Stimulated activated CD4-positive, alpha-beta T cell treated with anti-CD3 and anti-CD28 coated beads, TNF-alpha, amount 100 ng/mL, for 48 hours (primary cell): ENCODE data around the gene MCC.

Experiments
- DNase-seq, 3 donors: peaks; one replicate each; pipeline ENCODE4 v3.0.0-alpha.2; 2020; ENCODE audit warnings: low read depth in 3 of 3

Gene MCC

DNA sequence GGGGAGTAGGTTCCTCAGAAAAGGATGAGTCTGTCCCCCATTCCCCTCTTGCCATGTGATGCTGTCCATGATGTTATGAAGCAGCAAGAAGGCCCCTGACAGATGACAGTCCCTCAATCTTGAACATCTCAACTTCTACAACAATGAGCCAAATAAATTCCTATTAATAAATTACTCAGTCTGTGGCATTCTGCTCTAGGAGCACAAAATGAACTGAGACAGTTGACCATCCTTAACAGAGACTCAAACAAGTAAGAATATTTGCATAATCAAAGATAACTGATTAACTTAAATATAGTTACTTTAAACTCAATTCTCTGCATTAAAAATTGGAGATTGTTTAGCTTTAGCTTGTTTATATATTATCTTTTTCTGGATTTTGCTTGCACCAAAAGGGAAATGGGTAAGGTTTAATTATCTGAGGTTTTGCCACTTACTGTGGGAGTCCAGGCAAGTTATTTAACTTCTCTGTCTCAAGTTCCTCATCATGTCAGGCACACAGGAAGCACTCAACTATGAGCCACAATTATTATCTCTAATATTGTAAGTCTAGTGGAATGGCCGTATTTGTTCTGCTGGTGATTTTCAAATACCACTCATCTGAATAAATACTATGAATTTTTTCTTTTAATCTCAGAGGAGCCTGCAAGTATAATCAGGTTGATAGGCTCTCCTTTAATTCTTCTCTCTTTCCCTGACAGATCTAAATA is 216.4 kb downstream of the MCC start:
- DNase-seq, result no peak

DNA sequence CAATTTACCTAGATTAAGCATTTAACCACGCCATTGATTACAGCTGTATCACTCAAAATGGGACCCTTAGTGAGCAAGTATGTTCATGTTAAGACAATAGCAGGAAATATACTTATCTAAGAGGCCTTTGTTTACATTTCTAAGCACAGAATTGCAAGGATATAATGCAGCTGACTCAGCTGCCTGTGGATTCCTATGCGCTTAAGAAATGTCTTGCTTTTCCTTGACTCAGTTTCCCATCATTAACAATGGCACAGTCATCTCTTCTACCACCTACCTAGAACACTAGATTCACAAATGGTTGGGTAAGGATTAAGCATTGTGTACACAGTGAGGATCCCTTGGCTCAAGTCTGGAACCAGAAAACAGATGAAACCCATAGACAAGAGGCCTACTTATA is 217.2 kb downstream of the MCC start:
- DNase-seq, result no peak

- DNase-seq, result no peak
Measured at GRCh38 chr5:113270086-113270485, 218.2 kb downstream of the MCC start.

DNA sequence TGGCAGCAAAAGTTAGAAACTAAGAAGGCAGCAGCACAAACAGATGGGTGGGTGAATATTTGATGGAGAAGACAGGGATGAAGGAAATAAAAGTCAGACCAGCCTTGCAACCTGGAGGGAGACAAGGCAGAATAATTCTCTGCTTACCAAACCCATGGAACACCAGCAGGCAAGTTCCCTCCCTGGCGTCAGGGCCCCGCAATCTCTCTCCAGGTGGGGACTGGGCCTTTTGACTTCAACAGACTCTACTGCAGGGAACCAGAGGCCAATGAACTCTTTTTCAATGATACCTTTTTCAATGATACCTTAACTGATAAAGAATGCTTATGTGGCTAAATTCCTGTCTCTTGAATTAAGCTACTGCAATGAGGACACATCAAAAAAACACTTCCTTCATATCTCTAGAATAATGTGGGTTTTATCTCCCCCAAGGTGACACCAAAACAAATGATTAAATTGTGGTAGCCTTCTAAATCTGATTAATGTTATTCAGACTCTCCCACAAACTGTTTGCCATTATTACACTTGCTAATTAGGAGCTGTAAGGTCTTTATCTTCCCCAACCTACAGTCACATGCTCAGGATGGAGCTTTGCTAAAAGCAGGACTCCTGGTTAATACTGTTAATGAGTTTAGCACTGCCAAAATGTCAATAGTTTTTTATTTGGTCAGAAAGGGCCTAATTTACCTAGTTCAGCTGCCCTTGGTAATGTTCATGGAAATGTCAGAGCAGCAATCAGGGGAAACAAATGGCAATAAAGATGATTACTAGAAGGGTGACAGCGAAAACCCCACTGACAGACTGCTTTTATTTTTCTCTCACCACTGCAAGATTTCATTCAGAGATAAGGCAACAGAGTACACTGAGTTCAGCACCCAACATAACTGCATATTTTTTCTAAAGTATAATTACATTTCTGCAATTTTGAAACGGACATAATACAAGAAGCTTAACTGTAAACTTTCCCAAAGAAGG is 218.9 kb downstream of the MCC start:
- DNase-seq, result no peak

- no peak for DNase-seq
Measured at GRCh38 chr5:113268232-113268631, 220.0 kb downstream of the MCC start.

- DNase-seq, result no peak
Measured at GRCh38 chr5:113267361-113267900, 220.8 kb downstream of the MCC start.

- DNase-seq, result no peak
Measured at GRCh38 chr5:113266913-113267227, 221.4 kb downstream of the MCC start.

DNA sequence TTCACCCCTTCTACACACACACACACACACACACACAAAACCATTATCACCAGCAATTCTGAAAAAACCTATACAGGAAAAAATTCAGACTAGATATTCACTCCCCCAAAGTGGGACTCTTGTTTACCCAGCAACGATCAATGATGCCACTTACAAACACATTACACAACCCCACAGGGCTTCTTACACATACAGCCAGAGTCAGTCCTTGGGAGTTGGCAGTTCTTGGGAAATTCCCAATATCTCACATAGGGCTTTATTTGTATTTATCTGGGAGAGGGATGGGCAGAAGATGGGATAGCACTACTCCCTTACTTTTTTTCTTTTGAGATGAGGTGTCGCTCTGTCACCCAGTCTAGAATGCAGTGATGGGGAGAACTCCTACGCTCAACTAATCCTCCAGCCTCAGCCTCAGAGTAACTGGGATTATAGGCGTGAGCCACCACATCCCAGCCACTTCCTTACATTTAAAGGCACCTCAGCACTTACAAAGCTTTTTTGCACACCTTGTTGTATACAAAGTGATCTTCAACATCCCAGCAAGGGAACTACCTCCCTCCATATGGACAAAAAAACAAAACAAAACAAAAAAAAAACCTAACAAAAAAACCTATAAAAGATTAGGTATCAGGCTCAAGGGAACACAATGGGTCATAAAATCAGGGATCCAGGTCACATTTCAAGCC is 221.9 kb downstream of the MCC start:
- DNase-seq, result no peak

GRCh38 chr5:113265190-113265589 is 223.1 kb downstream of the MCC start:
- no peak for DNase-seq

- DNase-seq, result no peak
Measured at GRCh38 chr5:113264046-113264445, 224.2 kb downstream of the MCC start.

DNA sequence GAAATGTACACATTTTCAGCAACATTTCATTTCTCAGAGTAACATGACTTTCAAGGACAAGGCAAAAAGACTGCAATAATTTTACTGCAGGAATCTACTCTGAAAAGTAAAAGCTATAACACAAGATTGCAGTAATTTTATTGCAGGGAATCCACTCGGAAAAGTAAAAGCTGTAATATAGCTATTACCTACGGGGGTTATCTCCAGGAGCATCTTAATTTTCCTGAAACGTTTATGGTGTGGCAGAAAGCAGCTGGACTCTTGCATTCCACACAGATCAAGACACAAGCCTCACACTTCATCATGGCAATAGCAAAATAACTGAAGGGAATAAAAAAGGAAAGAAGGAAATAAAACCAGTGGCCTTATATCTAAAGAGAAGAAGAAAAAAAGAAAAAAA is 224.7 kb downstream of the MCC start:
- DNase-seq, result no peak

GRCh38 chr5:113262674-113263073 is 225.6 kb downstream of the MCC start:
- no peak for DNase-seq

- no peak for DNase-seq
Measured at GRCh38 chr5:113259034-113259433, 229.2 kb downstream of the MCC start.

DNA sequence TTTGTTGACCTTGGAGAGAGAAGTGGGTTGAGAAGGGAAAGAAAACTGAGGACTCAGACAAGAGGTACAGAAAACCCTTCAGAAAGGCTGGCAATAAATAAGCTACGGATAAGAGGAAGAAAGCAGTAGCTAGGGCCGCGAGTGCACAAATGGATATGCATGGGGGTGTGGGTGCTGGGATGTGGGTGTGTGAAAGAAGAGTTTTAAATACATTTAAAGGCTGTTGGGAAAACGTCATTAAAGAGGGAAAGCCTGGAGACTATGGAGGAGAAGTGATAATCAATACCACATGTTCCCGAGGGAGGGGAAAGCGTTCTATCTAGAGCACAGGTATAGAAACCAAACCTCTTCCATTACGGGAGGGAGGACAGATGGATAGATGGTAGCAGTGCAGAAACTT is 230.7 kb downstream of the MCC start:
- no peak for DNase-seq

DNA sequence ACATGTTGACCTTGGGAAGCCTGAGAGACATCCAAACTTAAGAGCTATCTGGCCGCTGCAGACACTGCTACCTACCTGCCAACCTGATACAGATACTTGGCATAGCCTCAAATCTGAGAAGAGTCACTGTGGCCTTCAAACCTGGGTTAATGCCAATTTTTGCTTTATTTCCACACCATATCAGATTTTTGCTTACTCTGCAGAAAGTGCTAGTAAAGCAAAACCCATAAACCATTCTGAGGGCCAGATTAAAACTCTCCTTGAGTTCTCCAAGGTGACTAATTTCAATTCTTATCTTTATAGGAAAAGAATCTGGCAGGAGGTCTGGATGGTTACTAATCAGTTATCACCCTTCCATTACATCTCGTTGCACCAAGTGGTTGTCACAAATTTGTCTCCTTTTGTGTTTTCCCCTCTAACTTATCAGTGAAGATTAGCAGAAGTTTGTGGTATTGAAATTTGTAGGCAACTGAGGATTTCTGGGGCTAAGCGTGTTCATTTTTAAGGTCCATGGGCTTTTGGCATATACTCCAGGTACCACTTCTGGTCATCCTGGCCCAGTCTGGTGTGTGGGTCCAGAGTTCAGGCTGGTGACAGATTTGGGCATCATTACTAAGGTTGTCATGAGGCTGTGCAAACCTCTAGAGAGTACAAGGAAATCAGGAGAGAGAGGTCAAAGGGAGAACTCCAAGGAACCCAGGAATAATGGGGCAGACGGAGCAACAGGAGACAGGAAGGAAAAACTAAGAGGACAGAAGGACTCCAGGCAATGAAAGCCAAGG is 231.4 kb downstream of the MCC start:
- no peak for DNase-seq

DNA sequence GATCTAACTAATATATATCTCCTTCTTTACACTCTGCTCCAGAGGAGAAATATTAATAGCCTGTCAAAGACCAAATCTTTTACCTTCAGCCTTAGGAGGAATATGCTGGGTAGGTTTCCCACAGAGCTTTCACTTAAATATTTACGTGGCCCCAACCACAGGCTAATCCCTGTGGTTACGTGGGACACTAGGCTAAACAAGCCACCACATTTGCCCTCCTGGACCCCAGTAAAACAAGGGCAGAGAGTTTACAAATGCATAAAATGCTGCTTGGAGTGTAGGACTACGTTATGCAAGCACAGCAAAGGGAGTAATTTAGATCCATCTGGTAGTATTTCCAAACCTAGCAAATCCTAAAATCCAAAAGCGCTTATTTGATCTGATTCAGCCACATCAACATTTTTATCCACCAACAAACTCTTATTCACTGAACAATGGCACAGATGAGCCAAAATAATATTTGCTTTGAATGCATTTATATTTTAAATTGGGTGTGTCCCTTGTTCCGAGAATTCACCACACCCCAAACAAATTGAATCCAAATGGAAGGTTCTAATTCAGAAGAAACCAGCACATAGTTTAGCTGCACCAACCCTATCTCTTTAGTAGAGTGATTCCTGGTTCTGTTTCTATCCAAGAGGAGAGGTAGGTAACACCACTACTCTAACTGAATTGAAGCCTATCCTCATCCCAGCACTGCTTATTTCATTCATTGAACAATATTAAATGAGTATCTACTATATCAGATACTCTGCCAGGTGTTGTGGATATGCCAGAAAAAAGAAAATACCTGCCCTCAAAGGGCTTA is 232.5 kb downstream of the MCC start:
- DNase-seq, result no peak

DNA sequence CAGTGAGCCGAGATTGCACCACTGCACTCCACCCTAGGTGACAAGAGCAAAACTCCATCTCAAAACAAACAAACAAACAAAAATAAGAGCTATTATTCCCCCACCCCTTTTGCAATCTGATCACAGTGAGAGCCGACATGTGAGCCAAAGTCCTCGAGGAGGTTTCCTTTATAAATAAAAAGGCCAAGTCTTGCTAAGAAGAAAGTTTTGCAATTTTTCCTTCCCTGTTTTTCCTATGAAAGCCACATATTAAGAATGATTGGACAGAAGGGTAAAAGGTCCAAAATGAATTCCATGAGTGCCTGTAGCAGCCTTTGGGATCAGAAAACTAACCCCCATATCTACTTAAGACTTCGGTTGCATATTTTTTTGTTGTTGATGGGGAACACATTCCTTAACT is 233.1 kb downstream of the MCC start:
- DNase-seq, result no peak

GRCh38 chr5:113253037-113253436 is 235.2 kb downstream of the MCC start:
- DNase-seq, result no peak

DNA sequence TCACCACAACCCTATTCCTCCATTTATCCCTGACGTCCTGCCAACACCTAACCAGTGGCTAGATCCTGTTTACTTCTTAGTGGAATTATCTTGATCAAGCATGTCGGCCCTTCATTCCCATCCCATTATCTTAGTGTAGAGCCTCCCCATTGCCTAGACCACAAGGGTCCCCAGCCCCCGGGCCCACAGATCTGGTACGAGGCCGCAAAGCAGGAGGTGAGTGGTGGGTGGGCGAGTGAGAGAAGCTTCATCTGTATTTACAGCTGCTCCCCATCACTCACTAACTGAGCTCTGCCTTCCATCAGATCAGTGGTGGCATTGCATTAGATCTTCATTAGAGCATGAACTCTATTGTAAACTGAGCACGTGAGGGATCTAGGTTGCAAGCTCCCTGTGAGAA is 236.2 kb downstream of the MCC start:
- no peak for DNase-seq

- no peak for DNase-seq
Measured at GRCh38 chr5:113250341-113250953, 237.8 kb downstream of the MCC start.
